PFSK-1 (cell line): ENCODE measurements around the gene HHATL.

Experiments used
- POLR2AphosphoS5 ChIP-seq: IDR thresholded peaks from 2 replicates; pipeline ENCODE4 v1.6.1; 2012; ENCODE audit warnings: low read depth, mild to moderate bottlenecking, control low read depth, low read length, moderate library complexity
- SIN3A ChIP-seq: IDR thresholded peaks from 2 replicates; pipeline ENCODE4 v1.6.1; 2012; ENCODE audit warnings: mild to moderate bottlenecking, low read length, moderate library complexity, borderline replicate concordance; ENCODE audit not compliant: insufficient read depth
- TF ChIP-seq, protein P1 (sequence below), 2 experiments: IDR thresholded peaks; 2 replicates each; pipeline versions ENCODE4 v1.6.1 to v1.8.0; 2011 to 2012; ENCODE audit warnings: low read depth in 2 of 2, low read length in 2 of 2, control low read depth in 1 of 2, inconsistent platforms in 1 of 2, mild to moderate bottlenecking in 1 of 2, moderate library complexity in 1 of 2; ENCODE audit not compliant: insufficient read depth in 1 of 2

DNA sequence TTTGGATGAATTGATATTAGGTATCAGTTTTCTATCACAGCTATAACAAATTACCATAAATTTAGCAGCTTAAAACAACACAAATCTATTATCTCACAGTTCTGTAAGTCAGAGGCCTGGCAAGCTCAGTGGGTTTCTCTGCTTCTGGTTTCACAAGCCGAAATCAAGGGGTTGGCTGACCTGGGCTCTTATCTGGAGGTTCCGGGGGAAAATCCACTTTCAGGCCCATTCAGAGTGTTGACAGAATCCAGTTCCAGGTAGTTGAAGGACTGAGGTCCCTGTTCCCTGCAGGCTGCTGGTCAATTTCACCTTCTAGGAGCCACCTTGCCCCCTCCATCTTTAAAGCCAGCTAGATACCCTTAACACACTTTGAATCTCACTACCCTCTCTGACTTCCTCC lies 11.1 kb upstream of the HHATL start:
- no peak for TF ChIP-seq POLR2AphosphoS5
- TF ChIP-seq, protein P1, sequence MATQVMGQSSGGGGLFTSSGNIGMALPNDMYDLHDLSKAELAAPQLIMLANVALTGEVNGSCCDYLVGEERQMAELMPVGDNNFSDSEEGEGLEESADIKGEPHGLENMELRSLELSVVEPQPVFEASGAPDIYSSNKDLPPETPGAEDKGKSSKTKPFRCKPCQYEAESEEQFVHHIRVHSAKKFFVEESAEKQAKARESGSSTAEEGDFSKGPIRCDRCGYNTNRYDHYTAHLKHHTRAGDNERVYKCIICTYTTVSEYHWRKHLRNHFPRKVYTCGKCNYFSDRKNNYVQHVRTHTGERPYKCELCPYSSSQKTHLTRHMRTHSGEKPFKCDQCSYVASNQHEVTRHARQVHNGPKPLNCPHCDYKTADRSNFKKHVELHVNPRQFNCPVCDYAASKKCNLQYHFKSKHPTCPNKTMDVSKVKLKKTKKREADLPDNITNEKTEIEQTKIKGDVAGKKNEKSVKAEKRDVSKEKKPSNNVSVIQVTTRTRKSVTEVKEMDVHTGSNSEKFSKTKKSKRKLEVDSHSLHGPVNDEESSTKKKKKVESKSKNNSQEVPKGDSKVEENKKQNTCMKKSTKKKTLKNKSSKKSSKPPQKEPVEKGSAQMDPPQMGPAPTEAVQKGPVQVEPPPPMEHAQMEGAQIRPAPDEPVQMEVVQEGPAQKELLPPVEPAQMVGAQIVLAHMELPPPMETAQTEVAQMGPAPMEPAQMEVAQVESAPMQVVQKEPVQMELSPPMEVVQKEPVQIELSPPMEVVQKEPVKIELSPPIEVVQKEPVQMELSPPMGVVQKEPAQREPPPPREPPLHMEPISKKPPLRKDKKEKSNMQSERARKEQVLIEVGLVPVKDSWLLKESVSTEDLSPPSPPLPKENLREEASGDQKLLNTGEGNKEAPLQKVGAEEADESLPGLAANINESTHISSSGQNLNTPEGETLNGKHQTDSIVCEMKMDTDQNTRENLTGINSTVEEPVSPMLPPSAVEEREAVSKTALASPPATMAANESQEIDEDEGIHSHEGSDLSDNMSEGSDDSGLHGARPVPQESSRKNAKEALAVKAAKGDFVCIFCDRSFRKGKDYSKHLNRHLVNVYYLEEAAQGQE (IDR thresholded peaks at IDR 0.05; ENCODE audit: insufficient read depth in 1 of 2, low read depth in 2 of 2, low read length in 2 of 2) = no peak
- TF ChIP-seq SIN3A = no peak
